HUES64 (cell line): Measurements from ENCODE around the gene USH1C.

Experiments used
- H3K27ac ChIP-seq: 2 replicates; pipeline ENCODE4 v1.7.0; 2013; ENCODE audit warnings: low read depth, low read length, inconsistent platforms
- H3K27me3 ChIP-seq: 2 replicates; pipeline ENCODE4 v1.6.1; 2013; ENCODE audit warnings: mild to moderate bottlenecking, low read length; ENCODE audit not compliant: insufficient read depth
- H3K36me3 ChIP-seq: 2 replicates; pipeline ENCODE4 v1.6.1; 2013; ENCODE audit warnings: mild to moderate bottlenecking, low read length; ENCODE audit not compliant: insufficient read depth
- H3K4me1 ChIP-seq: 2 replicates; pipeline ENCODE4 v1.6.1; 2013; ENCODE audit warnings: mild to moderate bottlenecking, low read length, moderate library complexity; ENCODE audit not compliant: insufficient read depth
- H3K4me3 ChIP-seq: 2 replicates; pipeline ENCODE4 v1.5.1; 2013; ENCODE audit warnings: mild to moderate bottlenecking, low read length, moderate library complexity
- H3K9ac ChIP-seq: 2 replicates; pipeline ENCODE4 v1.6.1; 2013; ENCODE audit warnings: mild to moderate bottlenecking, low read depth, low read length
- H3K9me3 ChIP-seq: 2 replicates; pipeline ENCODE4 v1.6.1; 2013; ENCODE audit warnings: low read depth, low read length; ENCODE audit not compliant: insufficient read depth
- WGBS: fragments of 150-250, 120-280 bp; methylation state at CpG from one replicate; pipeline ENCODE4 v1.1.7; 2013; ENCODE audit warnings: missing lambda C conversion rate; 5-methylcytosine and 5-hydroxymethylcytosine counted together

Gene USH1C

DNA sequence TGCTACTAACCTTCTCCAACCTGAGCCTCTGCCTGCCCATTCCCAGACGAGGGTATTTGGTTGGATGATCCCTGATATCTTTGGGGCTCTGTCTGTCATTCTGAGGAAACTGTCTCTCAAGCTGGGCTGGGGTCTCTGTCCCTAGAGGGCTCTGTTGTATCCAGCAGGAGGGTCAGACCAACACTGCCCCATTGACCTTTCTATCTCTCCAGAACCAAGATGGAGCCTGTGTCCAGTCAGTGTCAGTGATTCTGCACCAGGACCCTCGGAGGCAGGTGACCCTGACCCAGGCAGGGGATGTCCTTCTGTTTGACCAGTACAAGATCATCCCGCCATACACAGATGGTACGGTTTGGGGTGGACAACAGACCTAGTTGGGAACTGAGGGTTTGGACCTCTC, 24.7 kb upstream of the USH1C start:
- no peaks in the 10 kb centered on the region for H3K4me1 ChIP-seq
- no peak overlapping the region for H3K4me3 ChIP-seq
- no peak overlapping the region for H3K9ac ChIP-seq
- H3K36me3 ChIP-seq: no peaks in the 10 kb centered on the region
- 88% methylated on average over 4 of the region's 4 CpGs for WGBS
- H3K27ac ChIP-seq: no peak overlapping the region
- H3K9me3 ChIP-seq: no peaks in the 10 kb centered on the region
- H3K27me3 ChIP-seq: no peaks in the 10 kb centered on the region

GRCh38 chr11:17564687-17565042, 20.4 kb upstream of the USH1C start:
- H3K36me3 ChIP-seq: no peaks in the 10 kb centered on the region
- WGBS: no CpG with 5 or more reads among the region's 2 CpGs
- H3K4me3 ChIP-seq: no peak overlapping the region
- no peaks in the 10 kb centered on the region for H3K27me3 ChIP-seq
- H3K9me3 ChIP-seq: no peaks in the 10 kb centered on the region
- no peak overlapping the region for H3K9ac ChIP-seq
- no peak overlapping the region for H3K27ac ChIP-seq
- no peaks in the 10 kb centered on the region for H3K4me1 ChIP-seq

DNA sequence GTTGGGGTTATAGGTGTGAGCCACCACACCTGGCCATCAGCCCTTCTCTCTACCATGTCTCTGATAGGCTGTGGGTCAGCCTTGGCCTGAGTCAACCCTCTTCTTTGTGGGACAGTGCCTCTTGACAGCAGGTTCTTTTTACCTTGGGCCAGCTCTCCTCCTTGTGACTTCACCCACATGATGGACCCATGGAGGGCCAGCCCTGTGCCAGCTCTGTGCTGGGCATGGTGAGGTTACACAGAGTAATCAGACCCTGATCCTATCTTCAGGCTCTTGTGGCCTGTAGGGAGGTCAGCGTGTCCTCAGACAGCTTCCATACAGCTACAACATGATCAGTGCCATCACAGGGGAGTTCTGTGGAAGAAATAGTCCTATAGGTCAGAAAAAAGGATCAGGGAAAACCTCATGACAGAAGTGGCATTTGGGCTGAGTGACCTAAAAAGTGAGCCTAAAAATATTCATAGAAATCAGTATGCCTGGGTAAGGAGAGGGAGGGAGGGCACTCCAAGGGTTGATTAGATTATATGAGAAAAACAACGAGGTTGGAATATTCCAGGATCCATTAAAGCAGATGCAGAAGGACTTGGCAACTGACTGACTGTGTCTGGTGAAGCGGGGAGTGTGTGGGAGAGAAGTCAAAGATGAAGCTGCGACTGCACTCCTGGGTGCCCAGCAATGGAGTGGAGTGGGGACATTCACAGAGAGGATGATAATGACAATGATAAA, 19.9 kb upstream of the USH1C start:
- no peaks in the 10 kb centered on the region for H3K4me1 ChIP-seq
- WGBS: 89% methylated on average over 4 of the region's 4 CpGs
- no peaks in the 10 kb centered on the region for H3K9me3 ChIP-seq
- H3K27me3 ChIP-seq: no peaks in the 10 kb centered on the region
- no peak overlapping the region for H3K9ac ChIP-seq
- H3K36me3 ChIP-seq: no peaks in the 10 kb centered on the region
- no peak overlapping the region for H3K27ac ChIP-seq
- no peak overlapping the region for H3K4me3 ChIP-seq

GRCh38 chr11:17563231-17563646, 19.0 kb upstream of the USH1C start:
- H3K9ac ChIP-seq: no peak overlapping the region
- no peaks in the 10 kb centered on the region for H3K4me1 ChIP-seq
- H3K27me3 ChIP-seq: no peaks in the 10 kb centered on the region

DNA sequence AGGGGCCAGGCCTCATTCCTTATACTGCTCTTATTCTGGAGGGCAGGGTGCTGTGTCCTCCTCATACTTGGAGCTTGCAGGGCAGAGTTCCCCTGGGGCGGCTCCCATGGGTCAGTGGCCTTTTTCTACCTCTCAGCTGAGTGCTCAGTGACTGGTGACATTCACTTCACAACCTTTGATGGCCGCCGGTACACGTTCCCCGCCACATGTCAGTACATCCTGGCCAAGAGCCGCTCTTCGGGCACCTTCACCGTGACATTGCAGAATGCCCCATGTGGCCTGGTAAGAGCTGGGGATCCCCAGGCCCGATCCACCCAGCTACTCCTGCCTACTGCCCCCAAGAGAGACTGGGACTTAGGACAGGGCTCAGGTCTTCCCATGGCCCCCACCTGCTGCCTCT, 17.3 kb upstream of the USH1C start:
- Histone ChIP-seq H3K27ac (no peak overlapping the region), H3K27me3 (no peaks in the 10 kb centered on the region), H3K4me1 (no peaks in the 10 kb centered on the region), H3K9ac (no peak overlapping the region), H3K4me3 (no peak overlapping the region), H3K9me3 (no peaks in the 10 kb centered on the region), H3K36me3 (no peaks in the 10 kb centered on the region)
- 94% methylated on average over 9 of the region's 9 CpGs for WGBS

More at GRCh38 chr11:17563231-17563646, 19.0 kb upstream of the USH1C start:
- Histone ChIP-seq H3K9me3 (no peaks in the 10 kb centered on the region), H3K4me3 (no peak overlapping the region), H3K36me3 (no peaks in the 10 kb centered on the region), H3K27ac (no peak overlapping the region)

- no peaks in the 10 kb centered on the region for H3K27me3 ChIP-seq
- H3K27ac ChIP-seq: no peak overlapping the region
- no peaks in the 10 kb centered on the region for H3K36me3 ChIP-seq
- WGBS: 97% methylated on average over 4 of the region's 4 CpGs
- no peaks in the 10 kb centered on the region for H3K9me3 ChIP-seq
- H3K4me3 ChIP-seq: no peak overlapping the region
- H3K4me1 ChIP-seq: no peaks in the 10 kb centered on the region
- H3K9ac ChIP-seq: no peak overlapping the region
Observed at GRCh38 chr11:17561111-17561415, 16.8 kb upstream of the USH1C start.

- Histone ChIP-seq H3K36me3 (no peaks in the 10 kb centered on the region), H3K4me1 (no peaks in the 10 kb centered on the region), H3K9ac (no peak overlapping the region), H3K27me3 (no peaks in the 10 kb centered on the region), H3K4me3 (no peak overlapping the region), H3K27ac (no peak overlapping the region), H3K9me3 (no peaks in the 10 kb centered on the region)
- WGBS: 85% methylated on average over 12 of the region's 12 CpGs
Observed at GRCh38 chr11:17560281-17561110, 16.3 kb upstream of the USH1C start.

GRCh38 chr11:17559341-17560087, 15.3 kb upstream of the USH1C start:
- Histone ChIP-seq H3K4me1 (no peaks in the 10 kb centered on the region), H3K36me3 (no peaks in the 10 kb centered on the region), H3K27me3 (no peaks in the 10 kb centered on the region), H3K9me3 (no peaks in the 10 kb centered on the region), H3K9ac (no peak overlapping the region), H3K27ac (no peak overlapping the region), H3K4me3 (no peak overlapping the region)
- WGBS: 91% methylated on average over 9 of the region's 9 CpGs

DNA sequence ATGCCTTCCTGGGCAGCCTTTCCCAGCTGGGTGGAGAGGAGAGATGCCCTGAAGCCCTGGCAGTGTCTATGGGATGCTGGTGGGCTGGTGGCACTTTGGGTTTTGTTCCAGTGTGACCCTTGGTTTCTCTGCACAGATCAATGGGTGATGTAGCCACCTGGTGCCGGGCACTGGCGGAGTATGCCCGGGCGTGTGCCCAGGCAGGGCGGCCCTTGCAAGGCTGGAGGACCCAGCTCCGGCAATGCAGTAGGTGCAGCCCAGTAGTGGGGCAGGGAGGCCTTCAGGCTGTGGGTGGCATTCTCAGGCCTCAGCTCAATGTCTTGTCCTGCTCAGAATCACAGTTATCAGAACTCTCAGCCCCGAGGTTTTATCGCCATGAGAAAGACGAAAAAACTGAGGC, 14.7 kb upstream of the USH1C start:
- H3K36me3 ChIP-seq: no peaks in the 10 kb centered on the region
- H3K4me3 ChIP-seq: no peak overlapping the region
- 97% methylated on average over 9 of the region's 9 CpGs for WGBS
- no peak overlapping the region for H3K9ac ChIP-seq
- H3K9me3 ChIP-seq: no peaks in the 10 kb centered on the region
- no peaks in the 10 kb centered on the region for H3K4me1 ChIP-seq
- no peak overlapping the region for H3K27ac ChIP-seq
- no peaks in the 10 kb centered on the region for H3K27me3 ChIP-seq

GRCh38 chr11:17558025-17558780, 14.0 kb upstream of the USH1C start:
- no peaks in the 10 kb centered on the region for H3K36me3 ChIP-seq
- H3K9me3 ChIP-seq: no peaks in the 10 kb centered on the region
- no peak overlapping the region for H3K9ac ChIP-seq
- no peak overlapping the region for H3K4me3 ChIP-seq
- 92% methylated on average over 15 of the region's 15 CpGs for WGBS
- H3K27ac ChIP-seq: no peak overlapping the region
- no peaks in the 10 kb centered on the region for H3K4me1 ChIP-seq
- H3K27me3 ChIP-seq: no peaks in the 10 kb centered on the region

DNA sequence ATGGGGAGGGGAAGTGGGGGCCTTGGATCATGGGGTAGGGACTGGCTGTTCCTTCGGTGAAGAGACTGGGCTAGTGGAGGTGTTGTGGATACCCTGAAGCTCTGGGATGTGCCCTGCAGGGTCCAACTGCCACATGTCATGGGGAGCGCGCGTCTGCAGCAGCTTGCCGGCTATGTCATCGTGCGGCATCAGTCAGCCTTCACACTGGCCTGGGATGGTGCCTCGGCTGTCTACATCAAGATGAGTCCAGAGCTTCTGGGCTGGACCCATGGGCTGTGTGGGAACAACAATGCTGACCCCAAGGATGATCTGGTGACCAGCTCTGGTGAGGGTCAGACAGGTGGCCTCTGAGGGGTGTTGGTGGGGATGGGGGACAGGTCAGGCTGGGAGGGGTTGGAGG, 12.8 kb upstream of the USH1C start:
- no peak overlapping the region for H3K4me3 ChIP-seq
- H3K9me3 ChIP-seq: no peaks in the 10 kb centered on the region
- H3K27me3 ChIP-seq: no peaks in the 10 kb centered on the region
- 92% methylated on average over 8 of the region's 8 CpGs for WGBS
- H3K4me1 ChIP-seq: no peaks in the 10 kb centered on the region
- no peaks in the 10 kb centered on the region for H3K36me3 ChIP-seq
- no peak overlapping the region for H3K27ac ChIP-seq
- H3K9ac ChIP-seq: no peak overlapping the region
